Hepatocyte (in vitro differentiated cells): ENCODE measurements around the gene IGFALS. TPM values are rescaled to one million over a fixed set of nuclear protein-coding genes. Genes with fewer than 3 reads are reported as not detected.

Experiments
- DNase-seq: peaks from one replicate; pipeline ENCODE4 v3.0.0-alpha.2; 2016; ENCODE audit warnings: low spot score
- H2AFZ ChIP-seq: fragments of 200-600 bp; sonication (generic); 2 replicates; pipeline ENCODE4 v1.6.0; 2016; ENCODE audit warnings: antibody characterized with exemption, mild to moderate bottlenecking
- H3K27ac ChIP-seq: fragments of 200-600 bp; sonication (generic); 2 replicates; pipeline ENCODE4 v1.5.1; 2016; ENCODE audit warnings: mild to moderate bottlenecking
- H3K27me3 ChIP-seq: fragments of 200-600 bp; sonication (generic); 2 replicates; pipeline ENCODE4 v1.6.1; 2016
- H3K36me3 ChIP-seq: fragments of 200-600 bp; sonication (generic); replicated peaks from 2 replicates; pipeline ENCODE4 v1.5.1; 2016; ENCODE audit warnings: low read depth; ENCODE audit not compliant: insufficient read depth
- H3K4me1 ChIP-seq: fragments of 200-600 bp; sonication (generic); 2 replicates; pipeline ENCODE4 v1.5.1; 2016; ENCODE audit warnings: mild to moderate bottlenecking, moderate library complexity; ENCODE audit not compliant: insufficient read depth
- H3K4me2 ChIP-seq: fragments of 200-600 bp; sonication (generic); 2 replicates; pipeline ENCODE4 v1.6.0; 2016
- H3K4me3 ChIP-seq: fragments of 200-600 bp; sonication (generic); 2 replicates; pipeline ENCODE4 v1.5.1; 2016; ENCODE audit warnings: mild to moderate bottlenecking
- H3K79me2 ChIP-seq: fragments of 200-600 bp; sonication (generic); 2 replicates; pipeline ENCODE4 v1.6.0; 2017; ENCODE audit warnings: mild to moderate bottlenecking
- H3K9me2 ChIP-seq: fragments of 200-600 bp; sonication (generic); replicated peaks from 2 replicates; pipeline ENCODE4 v1.6.0; 2017; ENCODE audit warnings: mild to moderate bottlenecking; ENCODE audit not compliant: insufficient read depth
- H3K9me3 ChIP-seq: fragments of 200-600 bp; sonication (generic); 2 replicates; pipeline ENCODE4 v1.5.1; 2016; ENCODE audit warnings: low read depth, mild to moderate bottlenecking
- H4K20me1 ChIP-seq: fragments of 200-600 bp; sonication (generic); 2 replicates; pipeline ENCODE4 v1.6.0; 2016; ENCODE audit warnings: mild to moderate bottlenecking; ENCODE audit not compliant: insufficient read depth, poor library complexity, severe bottlenecking
- CTCF ChIP-seq: fragments of 200-600 bp; sonication (generic); IDR thresholded peaks from 2 replicates; pipeline ENCODE4 v1.5.1; 2016; ENCODE audit warnings: antibody characterized with exemption, mild to moderate bottlenecking; ENCODE audit not compliant: poor library complexity
- EZH2 ChIP-seq: fragments of 200-600 bp; sonication (generic); IDR thresholded peaks from 2 replicates; pipeline ENCODE4 v1.6.1; 2016; ENCODE audit warnings: antibody characterized with exemption, mild to moderate bottlenecking, borderline replicate concordance
- EZH2phosphoT487 ChIP-seq: fragments of 200-600 bp; sonication (generic); IDR thresholded peaks from one replicate; pipeline ENCODE4 v1.6.1; 2018; ENCODE audit warnings: antibody characterized with exemption, mild to moderate bottlenecking, low read depth, moderate library complexity; ENCODE audit not compliant: unreplicated experiment, severe bottlenecking
- WGBS: methylation state at CpG from one replicate; pipeline ENCODE4 v1.1.6; 2016; ENCODE audit warnings: low lambda C conversion rate; ENCODE audit errors: missing lambda C conversion rate; 5-methylcytosine and 5-hydroxymethylcytosine counted together
- polyA plus RNA-seq: library from polyadenylated mRNA; unstranded; fragments of >200 nt; fragmentation: Nextera tagmentation; extraction: Ambion mirVana; gene quantifications from 2 replicates; pipeline ENCODE4 v1.2.1, GENCODE V29; 2016
- total RNA-seq: library from RNA; depleted of rRNA; stranded (reverse); fragments of >200 nt; gene quantifications from 2 replicates; pipeline ENCODE4 v1.2.3, GENCODE V29; 2014

Gene IGFALS
- total and polyA plus RNA-seq, 2 experiments from 2014 or later, result 11.2 to 12.6 TPM

DNA sequence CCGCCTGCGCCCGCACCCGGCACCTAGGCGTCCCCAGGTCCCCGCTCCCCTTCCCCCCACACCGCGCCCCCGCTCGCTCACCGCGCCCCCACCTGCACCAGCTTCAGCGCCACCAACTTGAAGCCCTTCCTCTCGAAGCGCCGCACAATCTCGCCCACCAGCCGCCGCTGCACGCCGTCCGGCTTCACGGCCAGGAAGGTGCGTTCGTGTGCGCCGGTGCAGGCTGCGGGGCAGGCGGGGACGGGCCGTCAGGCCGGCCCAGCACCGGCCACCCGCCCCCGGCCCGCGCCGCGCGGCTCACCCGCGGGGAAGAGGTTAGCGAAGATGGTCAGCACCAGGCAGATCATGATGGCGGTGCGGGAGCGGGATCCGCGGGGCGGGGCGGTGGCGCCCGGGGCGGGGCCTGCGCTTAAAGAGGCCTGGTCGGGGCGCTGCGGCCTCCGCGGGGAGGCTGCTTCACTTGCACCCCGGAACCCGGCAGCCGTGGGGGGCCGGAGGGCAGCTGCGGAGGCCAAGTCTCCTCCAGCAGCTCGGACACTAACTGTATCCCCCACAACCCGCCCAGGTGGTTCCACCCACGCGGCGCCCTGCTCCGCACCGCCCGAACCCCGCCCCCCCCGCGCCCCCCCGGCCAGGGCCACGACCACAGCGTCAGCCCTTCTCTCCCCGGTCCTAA is 22.2 kb downstream of the IGFALS start, which contains the start of gene NME3:
Gene NME3 (minus strand): TSS at position 356 of the 676 bp plus-strand sequence. CDS start 9 bp downstream, at position 347.
- H3K9me2 ChIP-seq, result no peaks in the 10 kb centered on the region
- peak within 1 kb of the TSS; percentile 100 for H3K4me2 ChIP-seq
- H3K27me3 ChIP-seq, result no peaks in the 10 kb centered on the region
- TF ChIP-seq CTCF (no peak), EZH2phosphoT487 (no peak), EZH2 (no peak)
- H3K4me3 ChIP-seq, result peak within 1 kb of the TSS; percentile 88
- H3K36me3 ChIP-seq, result no peaks in the 10 kb centered on the region
- no peaks in the 10 kb centered on the region for H3K9me3 ChIP-seq
- peaks cover 34% of the 10 kb centered on the region for H3K79me2 ChIP-seq
- no peak within 1 kb of the TSS for H2AFZ ChIP-seq
- 4% methylated on average over 15 of the region's 79 CpGs for whole genome bisulfite sequencing
- peaks cover 20% of the 10 kb centered on the region for H4K20me1 ChIP-seq
- DNase-seq, result peak; percentile 82
- peaks cover 29% of the 10 kb centered on the region for H3K4me1 ChIP-seq
- peak within 1 kb of the TSS; percentile 98 for H3K27ac ChIP-seq

DNA sequence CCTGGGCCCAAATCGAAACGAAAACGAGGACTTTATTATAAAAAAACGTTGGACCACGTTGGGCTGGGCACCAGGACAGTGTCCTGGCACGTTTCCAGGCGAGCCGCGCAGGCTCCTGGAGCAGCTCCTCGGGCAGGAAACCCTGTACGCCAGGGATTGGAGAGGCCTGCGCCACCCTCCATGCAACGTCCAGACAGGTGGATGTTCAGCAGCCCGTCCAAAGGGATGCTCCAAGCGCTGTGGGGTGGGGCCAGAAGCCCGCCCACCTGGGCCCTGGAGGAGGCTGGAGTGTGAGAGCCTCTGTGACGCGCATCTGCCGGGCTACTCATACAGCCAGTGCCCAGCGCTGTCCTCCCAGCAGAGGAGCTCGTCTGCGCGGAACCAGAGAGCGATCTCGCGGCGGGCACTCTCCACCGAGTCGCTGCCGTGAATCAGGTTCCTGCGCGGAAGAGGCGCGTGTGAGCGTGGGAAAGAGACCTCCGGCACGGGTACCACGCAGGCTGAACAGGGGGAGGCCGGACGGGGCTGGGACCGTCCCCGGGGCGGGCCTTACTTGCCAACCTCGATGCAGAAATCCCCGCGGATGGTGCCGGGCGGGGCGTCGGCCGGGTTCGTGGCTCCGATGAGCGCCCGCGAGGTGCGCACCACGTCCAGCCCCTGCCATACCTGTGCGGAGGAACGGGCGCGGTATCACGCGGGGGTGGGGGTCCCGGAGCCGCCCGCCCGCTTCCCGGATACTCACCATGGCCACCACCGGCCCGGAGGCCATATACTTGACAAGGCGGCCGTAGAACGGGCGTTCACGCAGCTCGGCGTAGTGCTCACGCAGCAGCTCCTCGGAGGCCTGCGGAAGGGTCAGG is 22.9 kb downstream of the IGFALS start:
- peak overlapping the region; percentile 88 for H3K4me3 ChIP-seq
- peaks cover 20% of the 10 kb centered on the region for H4K20me1 ChIP-seq
- DNase-seq, result peak; percentile 56
- peak overlapping the region; percentile 100 for H3K4me2 ChIP-seq
- TF ChIP-seq EZH2 (no peak), CTCF (no peak), EZH2phosphoT487 (no peak)
- H3K27ac ChIP-seq, result peak overlapping the region; percentile 31
- H3K9me2 ChIP-seq, result no peaks in the 10 kb centered on the region
- no peaks in the 10 kb centered on the region for H3K9me3 ChIP-seq
- no peak overlapping the region for H2AFZ ChIP-seq
- 27% methylated on average over 61 of the region's 81 CpGs for WGBS
- H3K27me3 ChIP-seq, result no peaks in the 10 kb centered on the region
- H3K36me3 ChIP-seq, result no peaks in the 10 kb centered on the region
- peaks cover 29% of the 10 kb centered on the region for H3K4me1 ChIP-seq
- peaks cover 34% of the 10 kb centered on the region for H3K79me2 ChIP-seq

DNA sequence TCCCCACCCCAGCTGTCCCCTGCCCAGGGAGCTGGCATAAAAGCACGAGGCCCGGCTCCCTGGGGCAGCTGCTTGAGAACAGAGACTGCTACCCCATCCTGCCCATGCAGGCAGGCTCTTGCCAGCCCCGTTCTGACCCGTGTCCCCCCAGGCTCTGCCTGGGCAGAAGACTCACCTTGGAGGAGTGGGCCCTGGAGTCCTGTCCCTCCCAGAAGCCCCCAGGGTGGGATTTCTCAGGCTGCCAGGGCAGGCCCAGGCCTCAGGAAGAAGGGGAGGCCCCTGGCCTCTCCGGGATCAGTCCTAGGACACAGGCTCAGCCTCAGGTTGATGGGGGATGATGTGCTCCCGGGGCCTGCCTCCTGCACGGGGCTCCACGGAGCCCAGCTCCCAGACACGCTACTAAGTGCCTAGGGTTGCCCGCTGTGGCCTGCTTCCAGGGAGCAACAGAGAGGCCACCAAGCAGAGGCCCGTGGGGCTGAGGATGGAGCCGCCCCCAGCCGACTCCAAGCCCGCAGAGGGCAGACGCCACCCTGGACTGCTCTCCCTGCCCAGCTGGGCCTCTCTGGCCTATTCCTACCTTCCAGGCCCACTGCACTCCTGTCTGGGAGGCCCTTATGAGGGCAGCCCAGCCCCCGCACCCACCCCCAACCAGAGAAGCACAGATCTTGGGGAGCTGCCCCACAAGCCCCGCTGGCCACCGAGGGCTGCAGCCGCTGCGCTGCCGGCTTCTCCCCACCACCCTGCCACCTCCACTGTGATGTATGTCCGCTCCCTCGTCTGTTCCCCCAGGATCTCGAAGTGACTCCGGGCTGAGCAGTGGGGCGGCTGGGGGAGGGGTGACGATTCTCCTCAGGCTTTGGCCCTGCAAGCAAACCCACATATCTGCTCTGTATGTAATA is 23.9 kb downstream of the IGFALS start:
- Histone ChIP-seq H3K9me2 (no peaks in the 10 kb centered on the region), H2AFZ (no peak overlapping the region), H3K4me2 (peak overlapping the region; percentile 100), H3K9me3 (no peaks in the 10 kb centered on the region), H3K27me3 (no peaks in the 10 kb centered on the region), H3K27ac (no peak overlapping the region), H4K20me1 (peaks cover 20% of the 10 kb centered on the region), H3K79me2 (peaks cover 25% of the 10 kb centered on the region), H3K36me3 (no peaks in the 10 kb centered on the region), H3K4me1 (peaks cover 25% of the 10 kb centered on the region), H3K4me3 (no peak overlapping the region)
- DNase-seq, result no peak
- WGBS, result 90% methylated on average over 27 of the region's 27 CpGs
- TF ChIP-seq CTCF (no peak), EZH2phosphoT487 (no peak), EZH2 (no peak)
